ENCODE measurements around the gene IL17C.
A peak's percentile ranks its signal among the peaks of the same experiment; 100 is the strongest.

IL17C gene

GRCh38 chr16:88671806-88672205 lies 33.4 kb downstream of the IL17C start:
- H3K4me3 ChIP-seq (ENCODE audit: low read length) = no peak overlapping the region

GRCh38 chr16:88672776-88673175 lies 34.4 kb downstream of the IL17C start:
- no peak for DNase-seq (ENCODE audit: low read depth)
- H3K4me3 ChIP-seq (ENCODE audit: low read length) = no peak overlapping the region
- TF ChIP-seq CTCF (conservative IDR thresholded peaks at IDR 0.05; ENCODE audit: low read depth, low read length) = peak; percentile 51

More at GRCh38 chr16:88671806-88672205, 33.4 kb downstream of the IL17C start:
- no peak for TF ChIP-seq CTCF (conservative IDR thresholded peaks at IDR 0.05; ENCODE audit: low read depth, low read length)
- no peak for DNase-seq (ENCODE audit: low read depth)

- TF ChIP-seq CTCF (conservative IDR thresholded peaks at IDR 0.05; ENCODE audit: low read depth, low read length) = no peak
- H3K4me3 ChIP-seq (ENCODE audit: low read length) = no peak overlapping the region
- no peak for DNase-seq (ENCODE audit: low read depth)
Measured at GRCh38 chr16:88673716-88674379, 35.5 kb downstream of the IL17C start.

GRCh38 chr16:88676502-88677242 lies 38.3 kb downstream of the IL17C start:
- DNase-seq (ENCODE audit: low read depth) = no peak
- H3K4me3 ChIP-seq (ENCODE audit: low read length) = no peak overlapping the region
- TF ChIP-seq CTCF (conservative IDR thresholded peaks at IDR 0.05; ENCODE audit: low read depth, low read length) = no peak

- no peak for DNase-seq (ENCODE audit: low read depth)
- no peak for TF ChIP-seq CTCF (conservative IDR thresholded peaks at IDR 0.05; ENCODE audit: low read depth, low read length)
- no peak overlapping the region for H3K4me3 ChIP-seq (ENCODE audit: low read length)
Measured at GRCh38 chr16:88677721-88678120, 39.3 kb downstream of the IL17C start.

- TF ChIP-seq CTCF (conservative IDR thresholded peaks at IDR 0.05; ENCODE audit: low read depth, low read length) = no peak
- H3K4me3 ChIP-seq (ENCODE audit: low read length) = no peak overlapping the region
- DNase-seq (ENCODE audit: low read depth) = no peak
Measured at GRCh38 chr16:88678224-88678979, 40.0 kb downstream of the IL17C start.

Data from retinal pigment epithelial cell (primary cell).